Stimulated activated CD8-positive, alpha-beta memory T cell treated with anti-CD3 and anti-CD28 coated beads, Interleukin-7, amount 100 ng/mL, for 1 hour (primary cell): ENCODE measurements around the gene TRIM56.
"Not testable (repeated sequence)": the region's sequence is repeated elsewhere in the genome, so short reads cannot be mapped to it uniquely, and the experiment has no call there.

Source experiments
- DNase-seq, 2 donors: peaks; one replicate each; pipeline ENCODE4 v3.0.0-alpha.2; 2020; ENCODE audit warnings: low read depth in 2 of 2

The TRIM56 gene, protein sequence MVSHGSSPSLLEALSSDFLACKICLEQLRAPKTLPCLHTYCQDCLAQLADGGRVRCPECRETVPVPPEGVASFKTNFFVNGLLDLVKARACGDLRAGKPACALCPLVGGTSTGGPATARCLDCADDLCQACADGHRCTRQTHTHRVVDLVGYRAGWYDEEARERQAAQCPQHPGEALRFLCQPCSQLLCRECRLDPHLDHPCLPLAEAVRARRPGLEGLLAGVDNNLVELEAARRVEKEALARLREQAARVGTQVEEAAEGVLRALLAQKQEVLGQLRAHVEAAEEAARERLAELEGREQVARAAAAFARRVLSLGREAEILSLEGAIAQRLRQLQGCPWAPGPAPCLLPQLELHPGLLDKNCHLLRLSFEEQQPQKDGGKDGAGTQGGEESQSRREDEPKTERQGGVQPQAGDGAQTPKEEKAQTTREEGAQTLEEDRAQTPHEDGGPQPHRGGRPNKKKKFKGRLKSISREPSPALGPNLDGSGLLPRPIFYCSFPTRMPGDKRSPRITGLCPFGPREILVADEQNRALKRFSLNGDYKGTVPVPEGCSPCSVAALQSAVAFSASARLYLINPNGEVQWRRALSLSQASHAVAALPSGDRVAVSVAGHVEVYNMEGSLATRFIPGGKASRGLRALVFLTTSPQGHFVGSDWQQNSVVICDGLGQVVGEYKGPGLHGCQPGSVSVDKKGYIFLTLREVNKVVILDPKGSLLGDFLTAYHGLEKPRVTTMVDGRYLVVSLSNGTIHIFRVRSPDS

DNA sequence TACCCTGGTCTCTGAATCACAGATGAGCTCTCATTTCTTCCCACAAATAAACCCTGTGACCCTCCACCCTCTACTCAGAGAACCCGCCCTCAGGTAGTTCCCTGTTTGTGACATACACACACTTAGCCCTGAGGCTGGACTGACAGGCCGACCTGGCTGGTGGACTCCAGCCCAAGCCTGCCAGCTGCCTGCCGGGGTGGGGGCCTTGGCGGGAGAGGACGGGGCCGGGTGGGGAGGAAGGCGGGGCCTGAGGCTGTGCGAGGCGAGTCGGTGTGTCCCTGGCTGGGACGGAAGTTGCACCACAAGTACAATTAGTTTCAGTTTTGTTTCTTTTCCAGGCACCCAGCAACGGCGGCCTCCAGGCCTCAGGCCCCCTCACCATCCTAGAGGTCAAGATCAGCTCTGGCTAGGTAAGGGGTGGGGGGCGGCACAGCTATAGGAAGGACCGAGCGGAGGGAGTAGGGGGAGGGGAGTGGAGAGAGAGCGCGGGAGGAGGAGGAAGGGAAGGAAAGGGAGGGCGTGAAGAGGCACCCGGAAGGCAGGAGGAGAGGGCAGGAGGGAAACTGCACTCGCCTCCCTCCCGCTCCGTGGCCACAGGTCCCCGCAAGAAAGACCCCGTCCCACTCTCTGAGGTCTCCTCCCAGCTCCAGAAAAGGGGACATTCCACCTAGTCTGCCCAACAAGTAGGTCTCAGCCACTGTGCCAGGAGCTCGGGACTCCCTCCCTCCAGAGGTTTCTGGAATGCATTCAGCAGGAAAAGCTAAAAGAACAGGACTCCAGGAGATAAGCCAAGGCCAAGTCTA lies at the start of gene TRIM56:
TSS of gene TRIM56 (plus strand) at position 320 of the 803 bp plus-strand sequence. CDS start 1,832 bp downstream, outside the sequence.
- peak; percentile 53 to 56 for DNase-seq

DNA sequence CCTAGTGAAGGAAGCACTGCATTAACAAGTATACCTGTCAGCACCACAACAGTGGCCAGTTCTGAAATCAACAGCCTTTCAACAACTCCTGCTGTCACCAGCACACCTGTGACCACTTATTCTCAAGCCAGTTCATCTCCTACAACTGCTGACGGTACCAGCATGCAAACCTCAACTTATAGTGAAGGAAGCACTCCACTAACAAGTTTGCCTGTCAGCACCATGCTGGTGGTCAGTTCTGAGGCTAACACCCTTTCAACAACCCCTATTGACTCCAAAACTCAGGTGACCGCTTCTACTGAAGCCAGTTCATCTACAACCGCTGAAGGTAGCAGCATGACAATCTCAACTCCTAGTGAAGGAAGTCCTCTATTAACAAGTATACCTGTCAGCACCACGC lies 49.3 kb upstream of the TRIM56 start:
- no peak for DNase-seq

DNA sequence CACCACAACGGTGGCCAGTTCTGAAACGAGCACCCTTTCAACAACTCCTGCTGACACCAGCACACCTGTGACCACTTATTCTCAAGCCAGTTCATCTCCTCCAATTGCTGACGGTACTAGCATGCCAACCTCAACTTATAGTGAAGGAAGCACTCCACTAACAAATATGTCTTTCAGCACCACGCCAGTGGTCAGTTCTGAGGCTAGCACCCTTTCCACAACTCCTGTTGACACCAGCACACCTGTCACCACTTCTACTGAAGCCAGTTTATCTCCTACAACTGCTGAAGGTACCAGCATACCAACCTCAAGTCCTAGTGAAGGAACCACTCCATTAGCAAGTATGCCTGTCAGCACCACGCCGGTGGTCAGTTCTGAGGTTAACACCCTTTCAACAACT lies 44.0 kb upstream of the TRIM56 start:
- DNase-seq = not testable (repeated sequence)

DNA sequence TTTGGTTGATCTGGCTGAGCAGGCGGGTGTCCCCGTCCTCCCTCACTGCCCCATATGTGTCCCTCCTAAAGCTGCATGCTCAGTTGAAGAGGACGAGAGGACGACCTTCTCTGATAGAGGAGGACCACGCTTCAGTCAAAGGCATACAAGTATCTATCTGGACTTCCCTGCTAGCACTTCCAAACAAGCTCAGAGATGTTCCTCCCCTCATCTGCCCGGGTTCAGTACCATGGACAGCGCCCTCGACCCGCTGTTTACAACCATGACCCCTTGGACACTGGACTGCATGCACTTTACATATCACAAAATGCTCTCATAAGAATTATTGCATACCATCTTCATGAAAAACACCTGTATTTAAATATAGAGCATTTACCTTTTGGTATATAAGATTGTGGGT lies 26.9 kb upstream of the TRIM56 start:
- DNase-seq = peak in 1 of 2 donors; percentile 29

DNA sequence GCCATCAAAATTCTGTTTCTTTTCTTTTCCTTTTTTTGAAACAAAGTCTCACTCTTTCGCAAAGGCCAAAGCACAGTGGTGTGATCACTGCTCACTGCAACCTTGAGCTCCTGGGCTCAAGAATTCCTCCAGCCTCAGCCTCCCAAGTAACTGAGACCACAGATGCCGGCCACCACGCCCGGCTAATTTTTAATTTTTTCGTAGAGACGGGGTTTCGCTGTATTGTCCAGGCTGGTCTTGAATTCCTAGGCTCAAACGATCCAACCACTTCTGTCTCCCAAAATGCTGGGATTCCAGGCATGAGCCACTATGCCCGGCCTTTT lies 25.7 kb upstream of the TRIM56 start:
- no peak for DNase-seq

DNA sequence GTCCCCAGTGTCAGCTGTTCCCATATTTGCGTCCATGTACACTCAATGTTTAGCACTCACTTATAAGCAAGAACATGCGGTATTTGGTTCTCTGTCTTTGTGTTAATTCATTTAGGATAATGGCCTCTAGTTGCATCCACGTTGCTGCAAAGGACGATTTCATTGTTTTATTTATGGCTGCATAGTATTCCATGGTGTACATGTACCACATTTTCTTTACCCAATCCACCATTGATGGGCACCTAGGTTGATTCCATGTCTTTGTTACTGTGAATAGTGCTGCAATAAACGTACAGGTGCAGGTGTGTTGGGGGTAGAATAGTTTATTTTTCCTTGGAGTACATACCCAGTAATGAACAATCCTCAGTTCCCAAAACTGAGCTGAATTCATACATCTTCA lies 24.3 kb upstream of the TRIM56 start:
- no peak for DNase-seq

DNA sequence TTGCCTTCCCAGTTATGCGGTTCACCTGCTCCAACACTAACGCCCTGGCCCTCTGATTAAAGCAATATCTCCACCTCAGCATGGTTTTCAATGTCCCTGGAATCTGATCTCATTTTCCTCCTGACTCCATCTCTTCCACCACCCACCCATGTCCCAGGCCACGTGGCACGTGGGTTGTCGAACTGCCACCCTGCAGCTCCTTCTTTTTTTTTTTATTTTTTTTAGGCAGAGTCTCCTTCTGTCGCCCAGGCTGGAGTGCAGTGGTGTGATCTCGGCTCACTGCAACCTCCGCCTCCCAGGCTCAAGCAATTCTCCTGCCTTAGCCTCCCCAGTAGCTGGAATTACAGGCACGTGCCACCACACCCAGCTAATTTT lies 21.1 kb upstream of the TRIM56 start:
- not testable (repeated sequence) for DNase-seq

DNA sequence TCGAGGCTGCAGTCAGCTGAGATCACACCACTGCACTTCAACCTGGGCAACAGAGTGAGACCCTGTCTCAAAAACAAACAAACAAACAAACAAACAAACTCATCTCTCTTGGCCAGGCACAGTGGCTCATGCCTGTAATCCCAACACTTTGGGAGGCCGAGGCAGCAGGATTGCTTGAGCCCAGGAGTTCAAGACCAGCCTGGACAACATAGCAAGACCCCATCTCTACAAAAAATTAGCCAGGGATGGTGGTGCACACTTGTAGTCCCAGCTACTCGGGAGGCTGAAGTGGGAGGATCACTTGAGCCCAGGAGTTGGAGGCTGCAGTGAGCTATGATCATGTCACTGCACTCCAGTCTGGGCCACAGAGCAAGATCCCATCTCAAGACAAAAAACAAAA lies 20.1 kb upstream of the TRIM56 start:
- DNase-seq = not testable (repeated sequence)

DNA sequence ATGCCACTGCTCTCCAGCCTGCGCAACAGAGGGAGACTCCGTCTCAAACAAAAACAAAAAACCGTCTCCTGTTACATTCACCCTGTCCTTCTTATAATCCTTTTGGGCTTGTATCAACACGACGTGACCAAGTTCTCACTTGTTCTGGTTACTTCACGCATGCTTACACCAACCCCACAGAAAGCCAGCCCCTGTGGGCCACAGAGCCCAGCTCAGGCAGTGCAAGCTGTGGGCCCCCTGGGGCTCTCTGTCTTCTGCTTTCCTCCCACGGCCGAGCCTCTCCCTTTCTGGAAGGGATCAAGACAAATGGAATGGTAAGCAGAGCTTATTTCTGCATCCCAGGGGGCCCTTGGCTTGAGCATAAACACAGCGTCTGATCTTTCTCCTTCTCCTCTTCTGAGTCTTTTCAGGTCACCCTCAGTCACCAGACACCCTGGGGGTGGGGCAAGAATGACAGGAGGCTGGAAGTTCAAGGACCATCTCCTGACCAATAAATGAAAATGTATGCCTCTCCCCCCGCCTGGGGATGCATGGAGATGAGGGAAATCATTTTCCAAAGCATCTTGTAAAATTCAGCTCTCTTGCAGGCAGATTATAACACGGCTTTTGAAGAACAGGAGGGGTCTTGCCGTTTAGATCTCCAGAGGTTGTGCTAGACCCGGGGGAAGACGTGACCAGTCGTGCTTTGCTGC lies 19.0 kb upstream of the TRIM56 start:
- DNase-seq = no peak

DNA sequence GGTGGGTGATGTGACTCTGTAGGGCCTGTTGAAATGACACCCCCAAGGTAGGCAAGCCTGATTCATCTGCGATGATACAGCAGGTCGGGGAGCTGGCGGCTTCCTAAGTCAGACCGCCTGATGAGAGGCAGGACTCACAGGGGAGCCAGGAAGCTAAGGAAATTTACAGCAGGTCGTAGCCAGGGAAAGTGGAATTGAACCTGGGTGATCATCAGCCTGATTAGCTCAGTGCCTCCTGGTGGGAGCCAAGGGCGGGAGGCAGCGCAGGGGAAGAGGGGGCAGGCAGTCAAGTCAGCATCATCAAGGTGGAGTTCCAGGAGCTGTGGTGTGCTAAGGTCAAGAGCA lies 18.5 kb upstream of the TRIM56 start:
- no peak for DNase-seq

DNA sequence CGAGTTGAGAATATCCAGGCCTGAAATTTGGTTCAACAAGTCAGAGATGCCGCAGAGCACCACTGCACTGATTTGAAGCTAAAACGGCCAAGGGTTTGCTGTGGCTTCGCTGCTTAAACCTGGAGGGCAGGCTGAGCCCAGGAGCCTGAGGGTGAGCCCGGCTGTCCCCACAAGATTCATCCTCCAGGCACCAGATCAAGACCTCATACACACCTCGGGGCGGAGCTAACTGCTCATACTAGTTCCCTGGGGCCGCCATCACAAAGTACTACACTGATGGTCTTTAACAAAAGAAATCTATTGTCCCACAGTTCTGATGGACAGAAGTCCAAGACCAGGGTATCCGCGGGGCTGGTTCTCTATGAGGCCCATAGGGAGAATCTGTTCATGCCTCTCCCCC lies 16.9 kb upstream of the TRIM56 start:
- no peak for DNase-seq

DNA sequence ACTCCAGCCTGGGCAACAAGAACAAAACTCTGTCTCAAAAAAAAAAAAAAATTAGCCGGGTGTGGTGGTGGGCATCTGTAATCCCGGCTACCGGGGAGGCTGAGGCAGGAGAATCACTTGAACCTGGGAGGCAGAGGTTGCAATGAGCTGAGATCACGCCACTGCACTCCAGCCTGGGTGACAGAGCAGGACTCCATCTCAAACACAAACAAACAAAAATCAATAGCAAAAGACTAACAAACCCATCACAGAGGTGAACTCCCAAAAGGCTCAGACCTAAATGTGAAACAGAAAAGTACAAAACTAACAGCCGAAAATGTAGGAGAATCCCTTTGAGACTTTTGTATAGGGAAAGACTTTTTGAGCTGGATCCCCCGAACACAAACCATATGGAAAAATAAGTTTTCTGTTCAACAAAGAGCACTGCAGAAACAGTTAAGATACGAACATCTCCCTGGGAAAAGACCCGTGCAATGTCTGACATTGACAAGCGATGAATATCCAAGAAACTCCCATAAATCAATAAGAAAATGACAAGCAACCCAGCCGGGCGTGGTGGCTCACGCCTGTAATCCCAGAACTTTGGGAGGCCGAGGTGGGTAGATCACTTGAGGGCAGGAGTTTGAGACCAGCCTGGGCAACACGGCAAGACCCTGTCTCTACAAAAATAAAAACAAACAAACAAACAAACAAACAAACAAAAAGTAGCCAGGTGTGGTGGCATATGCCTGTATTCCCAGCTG lies 13.7 kb upstream of the TRIM56 start:
- DNase-seq = not testable (repeated sequence)

DNA sequence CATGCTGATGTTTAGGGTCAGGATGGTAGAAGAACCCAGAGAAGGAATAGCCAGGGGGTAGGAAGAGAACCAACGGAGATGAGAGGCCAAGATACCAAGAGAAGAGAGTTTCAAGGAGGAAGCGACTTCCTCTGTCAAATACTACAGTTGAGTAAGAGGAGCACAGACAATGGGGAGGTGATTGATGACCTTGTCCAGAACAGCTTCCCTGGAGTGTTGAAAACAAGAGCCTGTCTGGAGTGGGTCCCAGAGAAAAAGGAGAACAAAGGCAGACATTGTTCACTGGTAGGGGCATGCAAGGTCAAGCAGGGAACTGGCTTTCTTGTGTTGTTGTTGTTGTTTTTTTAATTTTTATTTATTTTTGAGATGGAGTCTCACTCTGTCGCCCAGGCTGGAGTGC lies 9.6 kb upstream of the TRIM56 start:
- DNase-seq = no peak

DNA sequence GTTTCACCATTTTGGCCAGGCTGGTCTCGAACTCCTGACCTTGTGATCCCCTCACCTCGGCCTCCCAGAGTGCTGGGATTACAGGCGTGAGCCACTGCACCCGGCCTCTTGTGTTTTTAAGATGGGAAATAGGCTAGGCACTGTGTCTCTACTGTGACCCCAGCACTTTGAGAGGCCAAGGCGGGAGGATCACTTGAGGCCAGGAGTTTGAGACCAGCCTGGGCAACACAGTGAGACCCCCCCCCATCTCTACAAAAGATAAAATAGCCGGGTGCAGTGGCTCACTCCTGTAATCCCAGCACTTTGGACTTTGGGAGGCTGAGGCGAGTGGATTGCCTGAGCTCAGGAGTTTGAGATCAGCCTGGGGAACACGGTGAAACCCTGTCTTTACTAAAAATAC lies 9.1 kb upstream of the TRIM56 start:
- DNase-seq = not testable (repeated sequence)

DNA sequence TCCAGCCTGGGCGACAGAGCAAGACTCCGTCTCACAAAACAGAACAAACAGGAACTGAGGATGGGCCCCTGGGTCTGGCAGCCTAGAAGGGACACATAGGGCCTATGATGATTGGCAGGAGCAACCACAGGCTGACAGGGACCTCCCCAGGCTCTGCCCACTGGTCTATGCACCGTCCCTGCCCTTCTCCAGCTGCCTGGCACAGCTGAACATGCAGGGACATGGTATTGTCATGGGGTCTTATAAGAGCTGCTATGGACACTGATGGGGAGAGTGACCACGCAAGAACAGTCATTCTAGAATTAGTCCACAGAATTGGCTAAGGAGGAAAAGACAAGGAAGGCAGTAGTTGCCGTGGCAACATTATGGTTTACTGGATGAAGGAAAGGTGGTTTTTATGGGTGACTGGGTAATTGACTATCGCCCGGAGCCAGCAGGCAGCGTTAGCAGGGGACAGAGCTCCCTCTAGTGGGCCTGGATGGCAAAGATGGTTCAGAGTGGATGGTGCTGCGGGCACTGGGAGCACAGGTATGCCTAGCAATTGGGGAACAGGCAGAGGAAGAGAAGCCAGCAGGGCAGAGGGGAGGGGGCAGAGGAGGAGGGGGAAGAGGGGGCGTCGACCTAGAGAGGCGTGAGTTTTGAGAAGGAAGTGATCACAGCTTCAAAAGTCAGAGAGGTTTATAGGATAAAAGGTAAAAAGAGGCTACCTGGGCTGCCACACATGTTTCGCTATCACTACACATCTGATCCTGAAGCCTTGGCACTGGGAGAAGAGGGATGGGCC lies 7.8 kb upstream of the TRIM56 start:
- peak; percentile 66 to 78 for DNase-seq

DNA sequence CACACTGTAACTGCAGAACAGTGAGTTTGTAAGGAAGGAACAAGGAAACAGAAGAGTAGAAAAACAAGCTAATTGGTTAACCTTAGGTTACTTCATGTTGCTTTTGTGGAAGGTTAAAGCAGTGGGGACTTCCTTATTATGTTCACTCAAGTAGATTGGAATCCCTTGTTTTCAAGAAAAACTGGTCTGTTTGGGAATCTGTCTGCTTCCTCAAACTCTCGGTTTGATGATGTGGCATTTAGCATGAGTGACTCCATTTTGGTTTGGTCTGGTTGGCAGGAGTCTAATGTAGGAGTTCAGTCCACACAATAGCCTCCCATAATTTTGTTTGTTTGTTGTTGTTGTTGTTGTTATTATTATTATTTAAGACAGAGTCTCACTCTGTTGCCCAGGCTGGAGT lies 3.8 kb upstream of the TRIM56 start:
- no peak for DNase-seq

DNA sequence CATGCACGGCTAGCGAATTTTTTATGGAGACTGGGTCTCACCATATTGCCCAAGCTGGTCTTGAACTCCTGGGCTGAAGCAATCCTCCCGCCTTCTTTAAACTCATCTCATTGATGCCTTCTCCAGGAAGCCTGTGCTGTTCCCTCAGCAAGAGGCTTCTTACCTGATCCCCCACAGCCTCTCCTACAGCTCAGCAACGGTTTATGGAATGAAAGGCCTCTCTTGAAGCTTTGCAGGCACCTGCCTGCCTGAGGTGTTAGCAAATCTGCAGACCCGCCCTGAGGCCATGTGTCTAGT lies 468 bp upstream of the TRIM56 start:
- DNase-seq = no peak

DNA sequence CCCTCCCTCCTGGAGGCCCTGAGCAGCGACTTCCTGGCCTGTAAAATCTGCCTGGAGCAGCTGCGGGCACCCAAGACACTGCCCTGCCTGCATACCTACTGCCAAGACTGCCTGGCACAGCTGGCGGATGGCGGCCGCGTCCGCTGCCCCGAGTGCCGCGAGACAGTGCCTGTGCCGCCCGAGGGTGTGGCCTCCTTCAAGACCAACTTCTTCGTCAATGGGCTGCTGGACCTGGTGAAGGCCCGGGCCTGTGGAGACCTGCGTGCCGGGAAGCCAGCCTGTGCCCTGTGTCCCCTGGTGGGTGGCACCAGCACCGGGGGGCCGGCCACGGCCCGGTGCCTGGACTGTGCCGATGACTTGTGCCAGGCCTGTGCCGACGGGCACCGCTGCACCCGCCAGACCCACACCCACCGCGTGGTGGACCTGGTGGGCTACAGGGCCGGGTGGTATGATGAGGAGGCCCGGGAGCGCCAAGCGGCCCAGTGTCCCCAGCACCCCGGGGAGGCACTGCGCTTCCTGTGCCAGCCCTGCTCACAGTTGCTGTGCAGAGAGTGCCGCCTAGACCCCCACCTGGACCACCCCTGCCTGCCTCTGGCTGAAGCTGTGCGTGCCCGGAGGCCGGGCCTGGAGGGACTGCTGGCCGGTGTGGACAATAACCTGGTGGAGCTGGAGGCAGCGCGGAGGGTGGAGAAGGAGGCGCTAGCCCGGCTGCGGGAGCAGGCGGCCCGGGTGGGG lies 2.2 kb downstream of the TRIM56 start:
- no peak for DNase-seq

DNA sequence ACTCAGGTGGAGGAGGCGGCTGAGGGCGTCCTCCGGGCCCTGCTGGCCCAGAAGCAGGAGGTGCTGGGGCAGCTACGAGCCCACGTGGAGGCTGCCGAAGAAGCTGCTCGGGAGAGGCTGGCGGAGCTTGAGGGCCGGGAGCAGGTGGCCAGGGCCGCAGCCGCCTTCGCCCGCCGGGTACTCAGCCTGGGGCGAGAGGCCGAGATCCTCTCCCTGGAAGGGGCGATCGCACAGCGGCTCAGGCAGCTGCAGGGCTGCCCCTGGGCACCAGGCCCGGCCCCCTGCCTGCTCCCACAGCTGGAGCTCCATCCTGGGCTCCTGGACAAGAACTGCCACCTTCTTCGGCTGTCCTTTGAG lies 2.8 kb downstream of the TRIM56 start:
- no peak for DNase-seq

DNA sequence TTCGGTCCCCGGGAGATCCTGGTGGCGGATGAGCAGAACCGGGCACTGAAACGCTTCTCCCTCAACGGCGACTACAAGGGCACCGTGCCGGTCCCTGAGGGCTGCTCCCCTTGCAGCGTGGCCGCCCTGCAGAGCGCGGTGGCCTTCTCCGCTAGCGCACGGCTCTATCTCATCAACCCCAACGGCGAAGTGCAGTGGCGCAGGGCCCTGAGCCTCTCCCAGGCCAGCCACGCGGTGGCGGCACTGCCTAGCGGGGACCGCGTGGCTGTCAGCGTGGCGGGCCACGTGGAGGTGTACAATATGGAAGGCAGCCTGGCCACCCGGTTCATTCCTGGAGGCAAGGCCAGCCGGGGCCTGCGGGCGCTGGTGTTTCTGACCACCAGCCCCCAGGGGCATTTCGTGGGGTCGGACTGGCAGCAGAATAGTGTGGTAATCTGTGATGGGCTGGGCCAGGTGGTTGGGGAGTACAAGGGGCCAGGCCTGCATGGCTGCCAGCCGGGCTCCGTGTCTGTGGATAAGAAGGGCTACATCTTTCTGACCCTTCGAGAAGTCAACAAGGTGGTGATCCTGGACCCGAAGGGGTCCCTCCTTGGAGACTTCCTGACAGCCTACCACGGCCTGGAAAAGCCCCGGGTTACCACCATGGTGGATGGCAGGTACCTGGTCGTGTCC lies 3.7 kb downstream of the TRIM56 start:
- no peak for DNase-seq
